Measurements from ENCODE around the gene PCDH19.
"Not testable (repeated sequence)": the region's sequence is repeated elsewhere in the genome, so short reads cannot be mapped to it uniquely, and the experiment has no call there.

PCDH19 gene, protein sequence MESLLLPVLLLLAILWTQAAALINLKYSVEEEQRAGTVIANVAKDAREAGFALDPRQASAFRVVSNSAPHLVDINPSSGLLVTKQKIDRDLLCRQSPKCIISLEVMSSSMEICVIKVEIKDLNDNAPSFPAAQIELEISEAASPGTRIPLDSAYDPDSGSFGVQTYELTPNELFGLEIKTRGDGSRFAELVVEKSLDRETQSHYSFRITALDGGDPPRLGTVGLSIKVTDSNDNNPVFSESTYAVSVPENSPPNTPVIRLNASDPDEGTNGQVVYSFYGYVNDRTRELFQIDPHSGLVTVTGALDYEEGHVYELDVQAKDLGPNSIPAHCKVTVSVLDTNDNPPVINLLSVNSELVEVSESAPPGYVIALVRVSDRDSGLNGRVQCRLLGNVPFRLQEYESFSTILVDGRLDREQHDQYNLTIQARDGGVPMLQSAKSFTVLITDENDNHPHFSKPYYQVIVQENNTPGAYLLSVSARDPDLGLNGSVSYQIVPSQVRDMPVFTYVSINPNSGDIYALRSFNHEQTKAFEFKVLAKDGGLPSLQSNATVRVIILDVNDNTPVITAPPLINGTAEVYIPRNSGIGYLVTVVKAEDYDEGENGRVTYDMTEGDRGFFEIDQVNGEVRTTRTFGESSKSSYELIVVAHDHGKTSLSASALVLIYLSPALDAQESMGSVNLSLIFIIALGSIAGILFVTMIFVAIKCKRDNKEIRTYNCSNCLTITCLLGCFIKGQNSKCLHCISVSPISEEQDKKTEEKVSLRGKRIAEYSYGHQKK (N-terminal part only)

DNA sequence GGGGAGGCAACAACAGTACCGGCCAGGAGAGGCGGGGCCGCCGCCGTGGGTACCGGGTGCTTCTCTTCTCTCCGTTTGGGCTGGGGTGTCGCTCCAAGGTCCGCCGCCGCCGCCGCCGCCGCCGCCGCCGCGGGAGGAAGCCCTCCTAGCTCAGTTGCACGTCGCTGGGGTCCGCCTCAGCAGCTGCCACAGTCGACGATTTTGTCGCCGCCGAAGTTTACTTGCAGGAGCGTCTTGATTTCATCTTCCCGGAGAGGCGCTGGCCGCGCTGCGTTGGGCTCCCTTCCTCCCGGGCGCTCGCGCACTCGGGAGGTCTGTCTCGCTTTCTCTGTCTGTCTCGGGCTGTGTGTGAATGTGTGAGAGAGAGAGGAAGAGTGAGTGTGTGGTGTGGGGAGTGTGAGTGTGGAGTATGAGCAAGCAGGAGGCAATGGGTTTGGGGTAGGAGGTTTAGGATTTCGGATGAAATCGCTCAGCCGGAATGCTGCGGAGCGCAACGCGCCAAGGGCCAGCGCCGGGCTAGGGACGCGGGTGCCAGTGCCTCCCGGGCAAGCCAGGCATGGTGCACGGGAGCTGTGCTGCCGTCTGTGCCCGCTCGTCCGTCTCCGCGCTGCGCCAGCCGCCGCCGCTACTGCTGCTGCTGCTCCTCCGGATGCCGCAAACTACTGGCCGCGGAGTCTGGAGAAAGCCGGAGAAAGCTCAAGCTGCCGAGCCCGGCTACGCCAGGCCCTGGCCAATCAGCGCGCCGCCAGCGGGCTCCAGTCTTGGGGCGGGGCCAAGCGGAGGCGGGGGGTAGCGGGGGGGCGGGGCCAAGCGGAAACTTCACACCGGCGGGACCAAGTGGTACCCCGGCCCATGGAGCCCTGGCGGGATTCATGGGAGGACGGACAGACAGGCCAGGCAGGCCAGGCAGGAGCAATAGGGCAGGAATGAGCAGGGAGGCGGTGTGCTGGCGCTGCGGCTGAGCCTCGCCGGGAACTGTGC is at the start of gene PCDH19:
TSS of gene PCDH19 (minus strand) at position 664 of the 981 bp plus-strand sequence. CDS start 1,676 bp downstream, outside the sequence.
- TF ChIP-seq, protein P1, sequence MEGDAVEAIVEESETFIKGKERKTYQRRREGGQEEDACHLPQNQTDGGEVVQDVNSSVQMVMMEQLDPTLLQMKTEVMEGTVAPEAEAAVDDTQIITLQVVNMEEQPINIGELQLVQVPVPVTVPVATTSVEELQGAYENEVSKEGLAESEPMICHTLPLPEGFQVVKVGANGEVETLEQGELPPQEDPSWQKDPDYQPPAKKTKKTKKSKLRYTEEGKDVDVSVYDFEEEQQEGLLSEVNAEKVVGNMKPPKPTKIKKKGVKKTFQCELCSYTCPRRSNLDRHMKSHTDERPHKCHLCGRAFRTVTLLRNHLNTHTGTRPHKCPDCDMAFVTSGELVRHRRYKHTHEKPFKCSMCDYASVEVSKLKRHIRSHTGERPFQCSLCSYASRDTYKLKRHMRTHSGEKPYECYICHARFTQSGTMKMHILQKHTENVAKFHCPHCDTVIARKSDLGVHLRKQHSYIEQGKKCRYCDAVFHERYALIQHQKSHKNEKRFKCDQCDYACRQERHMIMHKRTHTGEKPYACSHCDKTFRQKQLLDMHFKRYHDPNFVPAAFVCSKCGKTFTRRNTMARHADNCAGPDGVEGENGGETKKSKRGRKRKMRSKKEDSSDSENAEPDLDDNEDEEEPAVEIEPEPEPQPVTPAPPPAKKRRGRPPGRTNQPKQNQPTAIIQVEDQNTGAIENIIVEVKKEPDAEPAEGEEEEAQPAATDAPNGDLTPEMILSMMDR (conservative IDR thresholded peaks at IDR 0.05), result no peak

DNA sequence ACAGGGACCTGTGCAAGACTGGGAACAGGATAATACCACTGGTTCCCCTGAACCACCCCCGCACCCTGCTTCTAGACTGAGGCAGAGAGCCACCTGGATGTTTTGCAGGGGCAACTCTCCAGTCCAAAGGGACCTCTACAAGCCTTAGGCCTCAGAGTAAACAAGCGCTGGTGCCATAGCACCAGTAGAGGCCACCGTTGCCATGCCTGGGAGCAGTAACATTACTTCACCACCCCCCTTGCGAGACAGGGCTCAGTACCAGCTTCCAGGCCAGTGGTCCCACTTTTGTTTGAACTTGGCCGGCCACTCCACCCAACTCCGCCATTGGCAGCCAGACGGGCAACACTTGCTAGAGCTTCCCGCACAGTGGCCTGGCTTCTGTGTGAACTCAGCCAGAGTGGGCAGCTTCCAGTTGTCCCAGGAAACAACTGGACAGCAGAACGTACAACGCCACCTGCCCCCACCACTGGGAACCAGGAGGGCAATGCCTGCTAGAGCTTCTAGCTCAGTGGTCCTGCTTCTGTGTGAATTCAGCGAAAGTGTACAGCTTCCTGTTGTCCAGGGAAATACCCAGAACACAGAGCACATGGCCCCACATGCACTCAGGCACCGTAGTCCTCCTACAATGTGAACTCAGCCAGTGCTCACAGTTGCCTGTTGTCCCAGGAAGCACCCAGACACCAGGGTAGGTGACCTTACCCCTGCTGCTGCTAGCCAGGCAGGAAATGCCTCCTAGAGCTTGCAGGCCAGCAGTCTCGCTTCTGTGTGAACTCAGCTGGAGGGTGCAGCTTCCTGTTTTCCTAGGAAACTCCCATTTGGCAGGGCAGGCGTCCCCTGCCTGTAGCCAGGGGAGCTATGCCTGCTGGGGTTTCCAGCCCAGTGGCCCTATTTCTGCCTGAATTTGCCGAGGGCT is 39.9 kb upstream of the PCDH19 start:
- TF ChIP-seq, protein P1 (conservative IDR thresholded peaks at IDR 0.05), result no peak
- H3K27ac ChIP-seq, result no peak overlapping the region

More for the DNA sequence above, at the start of gene PCDH19:
- no peak within 1 kb of the TSS for H3K27ac ChIP-seq

DNA sequence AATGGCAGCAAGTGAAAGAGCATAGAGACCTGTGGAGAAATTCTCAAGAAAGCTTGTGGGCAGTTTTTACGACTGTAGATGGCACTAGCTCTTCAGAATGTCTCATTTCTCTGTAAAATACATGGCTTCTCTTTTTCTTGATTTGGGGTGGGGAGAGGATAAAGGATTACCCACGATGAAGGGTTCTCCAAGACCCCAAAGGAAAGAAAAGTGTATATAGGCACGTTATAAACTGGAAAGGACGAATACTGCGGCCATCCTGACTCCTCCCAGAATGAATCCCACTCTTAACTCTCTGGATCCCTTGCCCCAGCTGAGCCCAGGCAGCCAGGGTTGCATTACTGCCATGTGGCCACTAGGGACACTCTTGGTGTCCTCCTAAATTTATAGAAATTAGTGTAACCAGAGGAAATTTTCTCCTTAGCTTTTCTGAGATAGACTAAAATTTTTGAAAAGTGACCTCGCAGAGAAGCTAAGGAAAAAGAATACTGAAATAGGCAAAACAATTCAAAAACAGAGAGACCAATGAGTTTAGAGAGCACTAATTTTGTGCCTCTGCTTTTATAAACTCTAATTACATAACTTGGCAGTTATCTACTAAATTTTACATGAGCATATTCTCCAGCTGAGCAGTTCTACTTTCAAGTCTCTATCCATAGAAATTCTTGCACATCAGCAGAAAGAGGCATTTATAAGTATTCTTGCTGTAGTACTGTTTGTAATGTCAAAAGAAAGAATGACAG is 37.8 kb upstream of the PCDH19 start:
- no peak overlapping the region for H3K27ac ChIP-seq
- TF ChIP-seq, protein P1 (conservative IDR thresholded peaks at IDR 0.05), result peak; percentile 72

DNA sequence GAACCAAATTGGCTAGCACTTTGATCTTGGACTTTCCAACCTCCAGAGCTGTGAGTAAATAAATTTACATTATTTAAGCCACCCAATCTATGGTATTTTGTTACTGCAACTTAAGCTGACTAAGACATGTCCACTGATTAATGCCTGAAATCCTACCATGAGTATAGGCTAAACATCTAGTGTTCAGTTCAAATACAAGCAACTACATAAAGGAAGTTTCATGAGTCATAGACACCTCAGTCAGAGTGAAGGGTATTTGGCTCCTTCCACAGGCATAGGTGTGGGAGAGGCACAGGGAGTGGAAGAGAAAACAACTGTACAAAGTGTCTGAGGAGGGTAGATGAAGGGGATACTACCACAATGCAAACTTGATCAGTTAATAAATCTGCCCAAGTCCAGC is 35.5 kb upstream of the PCDH19 start:
- no peak overlapping the region for H3K27ac ChIP-seq
- TF ChIP-seq, protein P1 (conservative IDR thresholded peaks at IDR 0.05), result no peak

DNA sequence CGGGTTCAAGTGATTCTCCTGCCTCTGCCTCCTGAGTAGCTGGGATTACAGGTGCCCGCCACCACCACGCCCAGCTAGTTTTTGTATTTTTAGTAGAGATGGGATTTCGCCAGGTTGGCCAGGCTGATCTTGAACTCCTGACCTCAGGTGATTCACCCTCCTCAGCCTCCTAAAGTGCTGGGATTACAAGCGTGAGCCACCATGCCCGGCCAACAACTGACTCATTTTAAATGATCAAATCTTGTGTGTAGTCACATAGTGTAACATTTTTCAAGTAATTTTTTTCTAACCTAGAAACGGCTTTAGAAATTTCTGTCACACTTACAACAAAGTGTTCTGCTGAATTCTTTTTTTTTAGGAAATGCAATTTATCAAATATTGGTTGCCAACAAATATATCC is 31.2 kb upstream of the PCDH19 start:
- not testable (repeated sequence) for H3K27ac ChIP-seq

DNA sequence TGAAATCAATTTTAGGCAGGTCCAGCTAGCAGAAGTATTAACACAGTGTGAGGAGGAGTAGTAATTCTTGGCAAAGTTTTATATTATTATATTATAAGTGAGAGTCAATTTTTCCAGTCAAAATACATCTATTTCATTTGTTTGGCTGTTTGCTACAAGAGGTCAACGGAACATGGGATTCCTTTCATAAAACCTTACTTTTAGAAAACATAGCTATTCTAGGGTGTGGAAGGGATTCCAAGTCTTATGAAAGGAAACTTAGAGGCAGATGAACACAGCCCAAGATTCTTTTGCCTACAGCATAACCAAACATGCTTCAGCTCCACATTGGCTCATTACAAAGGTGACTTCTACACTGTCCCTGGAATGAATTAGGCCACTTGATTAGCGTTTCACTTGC is 29.9 kb upstream of the PCDH19 start:
- no peak overlapping the region for H3K27ac ChIP-seq
- TF ChIP-seq, protein P1 (conservative IDR thresholded peaks at IDR 0.05), result no peak

Data from VCaP (cell line).